Right lung (tissue), 5 donors: ENCODE data around the gene ALX3. TPM values are rescaled to one million over a fixed set of nuclear protein-coding genes. Genes with fewer than 3 reads are reported as not detected.
A peak's percentile ranks its signal among the peaks of the same experiment; 100 is the strongest.
"Not testable (repeated sequence)": the region's sequence is repeated elsewhere in the genome, so short reads cannot be mapped to it uniquely, and the experiment has no call there.

Source experiments
- DNase-seq, 2 donors: peaks; one replicate each; pipeline ENCODE4 v3.0.0-alpha.2; 2013
- polyA plus RNA-seq, 5 donors: library from polyadenylated mRNA; unstranded; fragments of 120-200 nt; gene quantifications; one replicate each; pipeline versions ENCODE4 v1.2.1 to v1.2.3, GENCODE V29; 2013; ENCODE audit warnings: inconsistent platforms in 1 of 5, low replicate concordance in 1 of 5; ENCODE audit not compliant: insufficient read length in 5 of 5, insufficient read depth in 1 of 5

ALX3 gene
- polyA plus RNA-seq, 5 donors = not detected

DNA sequence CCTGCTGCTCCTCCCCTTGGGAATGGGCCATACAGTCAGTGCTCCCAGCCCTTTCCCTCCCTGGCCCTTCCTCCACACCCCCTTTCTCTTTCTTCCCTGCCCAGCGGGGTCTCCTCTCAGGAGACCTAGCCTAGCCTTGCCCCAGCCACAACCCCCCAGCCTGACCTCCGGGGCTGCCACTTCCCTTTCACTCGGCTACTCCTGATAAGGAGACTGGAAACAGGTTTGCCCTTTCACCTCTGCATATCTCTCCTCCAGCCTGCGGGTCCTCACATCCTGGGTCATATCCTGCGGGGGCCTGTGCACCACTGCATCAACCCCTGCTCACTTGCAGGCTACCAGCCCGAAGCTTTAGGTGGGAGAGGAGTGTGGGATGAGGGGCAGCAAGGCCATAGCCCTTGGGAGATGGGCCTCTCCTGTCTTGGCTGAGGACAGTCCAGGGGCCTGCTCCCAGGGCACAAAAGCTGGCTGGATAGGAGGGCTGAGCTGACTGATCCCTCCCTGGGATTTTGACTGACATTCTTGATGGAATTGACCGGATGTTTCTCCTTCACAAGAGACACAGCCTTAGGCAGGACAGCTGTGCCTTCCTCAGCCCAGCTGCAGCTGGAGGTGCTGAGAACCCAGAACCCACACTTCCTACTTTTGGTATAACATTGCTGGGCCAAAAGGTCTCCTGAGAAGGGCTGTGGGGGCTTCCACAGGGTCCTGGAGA lies 19.2 kb upstream of the ALX3 start:
- DNase-seq = no peak

DNA sequence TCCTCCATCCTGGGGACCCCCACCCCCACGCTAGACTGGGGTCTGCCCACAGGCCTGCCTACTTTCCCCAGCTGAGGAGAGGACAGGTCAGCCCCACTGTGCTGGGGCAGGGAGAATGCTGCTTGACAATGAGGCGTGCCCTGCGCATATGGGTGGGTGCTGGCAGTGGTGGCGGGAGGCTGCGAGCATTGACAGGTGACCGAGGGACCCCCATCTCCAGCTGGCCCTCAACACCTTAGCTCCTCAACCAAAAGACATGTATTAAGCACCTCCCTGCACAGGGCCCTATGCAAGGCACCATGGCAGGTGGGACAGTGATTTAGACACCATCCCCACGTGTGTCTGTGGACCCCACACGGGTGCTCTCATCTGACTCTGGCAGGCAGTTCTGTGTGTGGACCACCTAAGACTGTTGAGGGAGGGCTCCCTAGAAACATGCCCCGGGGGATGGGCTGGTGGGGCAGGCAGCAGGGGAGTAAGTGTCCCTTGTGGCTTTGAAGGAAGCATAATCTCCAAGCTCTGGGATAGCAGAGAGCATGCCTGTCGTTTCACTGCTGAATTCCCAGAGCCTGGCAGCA lies 18.4 kb upstream of the ALX3 start:
- no peak for DNase-seq

DNA sequence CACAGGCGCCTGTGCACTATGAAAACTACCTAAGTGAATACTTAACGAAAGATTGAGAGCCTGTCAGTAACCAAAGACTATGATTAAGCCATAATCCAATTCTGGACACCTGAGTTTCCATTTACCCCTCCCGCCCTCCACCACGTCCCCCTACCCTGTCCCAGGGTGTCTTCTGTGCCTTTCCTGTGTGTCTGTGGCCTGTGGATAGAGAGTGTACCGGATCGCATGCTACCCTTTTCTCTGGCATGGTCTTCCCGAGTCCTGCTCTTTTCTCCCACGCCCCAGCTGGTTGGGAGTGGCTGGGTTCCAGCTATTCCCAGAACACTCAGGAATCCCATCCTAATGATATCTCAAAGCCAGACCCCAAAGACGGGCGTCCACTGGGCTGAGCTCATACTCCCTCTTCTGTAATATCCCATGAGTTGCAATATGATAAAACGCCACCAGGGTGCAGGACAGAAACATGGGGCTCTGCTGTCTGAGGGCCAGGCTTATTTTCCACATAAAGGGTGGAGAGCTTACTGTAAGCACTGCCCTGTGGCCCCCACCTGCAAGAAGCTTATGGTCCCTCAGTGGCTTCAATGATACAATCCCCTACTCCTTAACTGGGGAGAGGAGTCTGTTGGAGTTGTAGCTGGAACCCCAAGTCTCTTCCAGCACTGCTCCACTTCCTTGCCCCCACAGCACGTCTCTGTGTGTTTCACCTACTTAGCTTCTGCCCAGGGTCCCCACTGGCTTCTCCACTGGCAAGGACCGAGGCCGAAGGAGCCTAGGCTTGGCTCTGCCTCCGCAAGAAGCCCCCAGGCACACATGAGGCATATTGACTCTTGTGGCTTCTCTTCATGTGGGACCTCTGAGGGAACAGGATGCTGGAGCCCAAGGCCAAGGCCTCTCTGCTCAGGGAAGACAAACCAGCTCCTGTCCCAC lies 17.6 kb upstream of the ALX3 start:
- DNase-seq = no peak

DNA sequence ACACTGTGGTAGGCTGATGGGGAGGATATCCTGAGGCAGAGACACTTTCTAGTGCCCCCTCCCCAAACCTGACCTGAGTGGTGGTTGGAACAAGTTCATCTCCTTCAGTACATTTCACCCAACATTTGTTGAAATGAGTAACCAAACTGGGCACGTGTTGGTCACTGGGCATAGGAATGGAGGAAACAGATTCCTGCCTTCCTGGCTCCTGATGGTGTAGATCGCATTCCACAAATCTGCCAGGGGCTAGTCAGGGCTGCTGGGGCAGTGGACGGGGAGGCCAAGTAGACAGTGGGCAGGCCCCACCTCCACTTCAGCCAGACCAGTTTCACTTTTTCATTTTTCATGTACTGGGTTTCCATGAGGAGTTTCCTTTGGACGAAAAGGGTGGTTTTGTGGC lies 16.5 kb upstream of the ALX3 start:
- no peak for DNase-seq

DNA sequence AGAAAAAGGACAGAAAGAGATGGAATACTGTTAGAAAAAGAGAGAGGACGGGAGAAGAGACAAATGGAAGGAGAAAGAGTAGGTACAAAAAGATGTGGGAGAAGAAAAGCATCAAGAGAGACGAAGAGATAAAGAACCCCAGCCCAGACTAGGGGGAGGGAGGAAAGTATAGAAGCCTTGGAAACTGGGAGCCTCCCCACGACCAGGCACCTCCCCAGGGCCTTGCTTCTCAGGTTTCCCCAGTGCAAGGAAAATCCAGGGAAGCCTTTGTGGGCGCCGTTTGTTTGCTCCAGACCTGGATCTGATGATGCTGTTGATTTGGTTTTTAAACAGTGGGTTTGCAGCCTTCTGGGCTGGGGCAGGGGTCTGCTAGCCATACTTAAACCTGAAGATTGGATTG lies 15.2 kb upstream of the ALX3 start:
- DNase-seq = no peak

DNA sequence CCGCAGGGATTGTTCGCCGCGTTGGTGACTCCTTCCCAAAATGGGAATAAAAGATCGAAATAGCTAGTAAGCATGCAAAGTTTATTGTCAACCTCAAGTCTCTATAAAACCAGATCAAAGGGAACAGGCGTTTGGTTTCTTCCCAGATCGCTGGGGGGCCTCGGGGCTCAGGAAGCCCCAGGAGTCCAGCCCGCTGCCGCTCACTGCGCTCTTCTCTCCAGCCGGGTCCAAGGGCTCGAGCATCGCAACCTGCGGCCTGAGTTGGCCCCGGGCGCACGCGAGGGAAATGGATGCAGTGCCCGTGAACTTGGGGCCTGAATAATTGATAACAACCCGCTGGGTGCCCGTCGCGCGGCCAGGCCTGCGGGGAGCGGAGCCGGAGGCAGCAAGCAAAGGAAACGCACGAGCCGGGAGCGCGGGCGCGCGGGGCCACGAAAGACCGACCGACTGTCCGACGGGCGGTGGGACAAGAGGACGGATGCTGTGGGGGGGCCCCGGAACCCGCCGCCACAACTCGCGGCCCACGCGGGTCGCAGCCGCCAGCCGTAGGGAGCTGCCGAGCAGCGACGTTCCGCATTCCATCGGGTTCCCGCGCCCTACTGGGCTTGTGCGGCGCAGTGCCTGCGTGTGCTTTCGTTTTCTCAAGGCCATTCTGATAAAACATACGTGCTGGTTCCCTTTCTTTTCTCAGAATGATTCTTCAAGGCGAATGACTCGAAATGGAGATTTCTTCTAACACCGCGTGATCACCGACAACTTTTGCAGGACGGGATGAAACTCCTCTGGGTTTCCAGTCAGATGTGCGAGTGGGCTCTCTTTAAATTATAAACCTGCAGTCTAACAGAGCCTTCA lies 14.0 kb upstream of the ALX3 start:
- DNase-seq = peak; percentile 55 to 60

DNA sequence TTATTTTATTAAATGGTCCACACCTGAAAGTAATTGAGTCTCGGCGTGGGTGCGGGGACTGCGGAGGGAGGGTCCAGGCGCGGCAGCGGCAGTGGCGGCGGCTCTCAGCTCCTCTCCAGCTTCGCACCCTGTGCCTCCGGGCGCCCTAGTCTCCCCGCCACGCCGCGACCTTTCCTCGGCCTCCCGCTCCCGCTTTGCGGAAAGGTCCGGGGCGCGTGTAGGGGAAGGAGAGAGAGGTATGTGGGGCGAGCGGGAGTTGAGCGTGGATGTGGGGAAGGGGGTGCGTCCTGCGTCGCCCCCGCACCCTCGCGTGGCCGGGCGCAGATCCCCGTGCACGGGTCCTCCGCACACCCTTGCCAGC lies 13.4 kb upstream of the ALX3 start:
- DNase-seq = no peak

DNA sequence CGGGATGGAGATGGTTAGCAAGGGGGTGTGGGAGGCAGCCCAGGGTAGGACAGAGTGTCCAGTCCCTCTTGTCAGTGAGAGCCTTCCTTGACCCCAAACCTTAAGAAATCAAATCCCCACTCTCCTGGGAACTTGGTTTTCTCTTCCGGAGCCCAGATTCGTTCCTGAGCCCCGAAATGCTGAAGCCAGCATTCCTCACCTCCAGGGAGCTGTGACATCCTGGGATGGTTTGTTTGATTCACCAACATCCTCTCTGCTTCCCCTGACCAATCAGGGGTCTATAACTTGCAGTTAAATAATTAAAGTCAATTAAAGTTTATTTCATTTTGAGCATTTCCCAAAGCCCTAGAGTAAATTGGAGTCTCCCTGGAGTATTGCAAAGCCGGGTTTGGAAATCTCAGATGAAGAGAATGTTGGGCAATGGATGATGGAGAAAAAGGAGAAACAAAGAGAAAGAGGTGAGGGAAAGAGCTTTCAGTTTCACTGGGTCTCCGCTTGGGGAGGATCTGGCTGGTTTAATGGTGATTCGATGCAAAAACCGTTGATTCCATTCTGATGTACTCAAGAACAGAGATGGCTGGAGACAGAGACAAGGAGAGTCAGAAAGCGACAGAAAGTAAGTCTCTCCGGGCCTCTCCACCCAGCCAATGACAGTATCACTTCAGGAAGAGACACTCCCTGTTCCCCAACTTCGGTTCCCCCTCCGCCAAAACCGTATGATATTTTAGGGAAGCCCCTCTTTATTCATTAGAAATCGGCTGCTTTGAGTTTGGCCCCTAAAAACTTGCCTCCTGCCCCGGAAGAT lies 12.8 kb upstream of the ALX3 start:
- no peak for DNase-seq

DNA sequence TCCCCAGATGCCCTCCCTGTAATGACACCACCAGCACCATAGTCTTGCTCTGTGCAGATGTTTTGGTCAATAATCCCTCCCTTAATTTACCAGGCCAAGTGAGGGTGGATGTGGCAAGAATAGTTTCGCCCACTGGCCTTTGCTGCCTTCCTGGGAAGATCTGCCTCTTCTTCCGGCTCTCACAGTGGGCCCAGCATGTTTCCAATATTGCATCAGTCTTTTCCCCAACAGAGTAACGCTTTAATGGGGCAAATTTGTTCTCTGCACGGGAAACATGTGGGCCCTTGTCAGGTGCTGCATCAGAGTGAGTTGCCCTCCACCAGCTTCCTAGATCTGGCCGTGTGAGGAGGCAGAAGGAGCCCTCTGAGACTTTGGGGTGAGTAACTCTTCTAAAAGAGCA lies 12.0 kb upstream of the ALX3 start:
- no peak for DNase-seq

DNA sequence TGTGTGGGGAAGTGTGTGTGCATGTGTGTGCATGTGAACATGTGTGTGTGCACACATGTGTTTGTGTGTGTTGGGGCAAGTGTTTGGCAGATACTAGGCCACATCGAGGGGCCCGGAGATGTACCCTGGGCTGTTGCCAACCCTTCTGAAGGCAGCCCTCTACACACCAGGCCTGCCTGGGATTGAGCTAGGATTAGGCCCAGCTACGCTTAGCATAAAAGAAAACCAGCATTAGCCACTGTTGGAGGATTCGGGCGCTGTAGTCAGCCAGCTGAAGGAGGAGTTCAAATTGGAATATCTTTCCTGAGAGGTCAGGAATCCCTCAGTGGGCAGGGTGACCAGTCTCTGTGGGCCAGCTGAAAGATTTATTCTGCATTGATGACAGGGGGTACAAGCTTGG lies 10.6 kb upstream of the ALX3 start:
- DNase-seq = no peak

DNA sequence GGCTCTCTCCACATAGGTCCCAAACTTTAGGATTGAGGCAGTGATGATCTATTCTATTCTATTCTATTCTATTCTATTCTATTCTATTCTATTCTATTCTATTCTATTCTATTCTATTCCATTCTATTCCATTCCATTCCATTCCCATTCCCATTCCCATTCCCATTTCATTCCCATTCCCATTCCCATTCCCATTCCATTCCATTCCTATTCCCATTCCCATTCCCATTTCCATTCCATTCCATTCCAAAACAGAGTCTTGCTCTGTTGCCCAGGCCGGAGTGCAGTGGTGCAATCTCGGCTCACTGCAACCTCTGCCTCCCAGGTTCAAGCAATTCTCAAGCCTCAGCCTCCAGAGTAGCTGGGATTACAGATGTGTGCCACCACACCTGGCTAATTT lies 9.5 kb upstream of the ALX3 start:
- not testable (repeated sequence) for DNase-seq

DNA sequence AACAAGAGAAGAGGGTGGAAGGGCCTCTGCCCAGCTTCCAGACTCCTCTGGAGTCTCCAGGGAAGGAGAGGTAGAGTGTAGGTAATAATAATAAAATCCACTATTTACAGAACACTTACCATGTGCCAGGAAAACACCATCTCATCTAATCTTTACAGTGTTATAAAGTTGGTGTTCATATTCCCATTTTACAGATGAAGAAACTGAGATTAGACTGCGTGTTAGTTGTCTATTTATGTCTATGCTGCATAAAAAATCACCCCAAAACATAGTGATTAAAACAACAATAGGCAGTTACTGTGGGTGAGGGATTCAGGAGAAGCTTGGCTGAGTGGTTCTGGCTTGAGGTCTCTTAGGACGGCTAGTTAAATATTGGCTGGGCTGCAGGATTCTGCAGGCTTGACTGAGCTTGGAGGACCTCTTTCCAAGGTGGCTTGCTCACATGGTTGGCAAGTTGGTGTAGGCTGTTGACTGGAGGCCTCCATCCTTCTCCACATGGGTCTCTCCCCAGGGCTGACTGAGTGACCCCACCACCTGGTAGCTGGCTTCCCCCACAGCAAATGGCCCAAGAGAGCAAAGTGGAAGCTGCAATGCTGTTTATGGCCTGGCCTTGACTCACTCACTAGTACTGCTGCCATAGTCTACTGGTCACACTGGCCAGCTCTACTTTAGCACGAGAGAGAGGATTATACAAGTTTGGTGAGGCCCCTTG lies 6.5 kb upstream of the ALX3 start:
- no peak for DNase-seq

DNA sequence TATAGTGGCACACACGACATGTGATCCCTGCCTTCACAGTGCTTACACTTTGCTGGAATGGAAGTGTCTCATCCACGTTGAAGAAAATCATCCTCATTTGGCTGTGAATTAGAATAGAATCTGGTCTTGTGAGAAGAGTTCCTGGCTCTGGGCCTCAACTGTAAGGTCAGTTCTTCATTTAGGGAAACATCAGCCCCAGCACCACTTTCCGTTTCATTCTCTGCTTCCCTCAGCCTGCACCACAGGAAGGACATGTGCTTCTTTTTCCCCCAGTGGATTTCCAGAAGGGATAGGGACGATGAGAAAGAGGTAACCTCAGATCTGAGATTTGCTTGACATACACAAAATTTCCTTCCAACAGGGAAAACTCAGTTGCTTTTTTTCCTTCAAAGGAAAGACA lies 3.7 kb upstream of the ALX3 start:
- DNase-seq = no peak

DNA sequence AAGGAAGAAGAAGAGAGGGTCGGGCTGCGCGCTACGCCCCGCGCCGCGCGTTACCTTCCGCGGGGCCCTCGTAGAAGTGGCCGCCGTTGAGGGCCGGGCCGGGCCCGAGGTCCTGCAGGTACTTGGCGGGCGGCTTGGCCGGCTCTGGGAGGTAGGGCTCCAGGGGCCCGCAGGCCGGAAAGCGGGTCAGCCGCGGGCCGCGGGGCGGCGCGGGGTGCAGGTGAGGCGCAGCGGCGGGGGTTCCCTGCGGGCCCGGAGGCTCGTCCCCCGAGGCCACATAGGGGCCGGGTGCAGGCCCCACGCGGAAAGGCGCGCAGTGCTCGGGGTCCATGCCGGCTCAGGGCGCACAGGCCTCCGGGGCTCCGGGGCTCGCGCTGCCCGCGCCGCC lies 196 bp downstream of the ALX3 start:
- DNase-seq = no peak

DNA sequence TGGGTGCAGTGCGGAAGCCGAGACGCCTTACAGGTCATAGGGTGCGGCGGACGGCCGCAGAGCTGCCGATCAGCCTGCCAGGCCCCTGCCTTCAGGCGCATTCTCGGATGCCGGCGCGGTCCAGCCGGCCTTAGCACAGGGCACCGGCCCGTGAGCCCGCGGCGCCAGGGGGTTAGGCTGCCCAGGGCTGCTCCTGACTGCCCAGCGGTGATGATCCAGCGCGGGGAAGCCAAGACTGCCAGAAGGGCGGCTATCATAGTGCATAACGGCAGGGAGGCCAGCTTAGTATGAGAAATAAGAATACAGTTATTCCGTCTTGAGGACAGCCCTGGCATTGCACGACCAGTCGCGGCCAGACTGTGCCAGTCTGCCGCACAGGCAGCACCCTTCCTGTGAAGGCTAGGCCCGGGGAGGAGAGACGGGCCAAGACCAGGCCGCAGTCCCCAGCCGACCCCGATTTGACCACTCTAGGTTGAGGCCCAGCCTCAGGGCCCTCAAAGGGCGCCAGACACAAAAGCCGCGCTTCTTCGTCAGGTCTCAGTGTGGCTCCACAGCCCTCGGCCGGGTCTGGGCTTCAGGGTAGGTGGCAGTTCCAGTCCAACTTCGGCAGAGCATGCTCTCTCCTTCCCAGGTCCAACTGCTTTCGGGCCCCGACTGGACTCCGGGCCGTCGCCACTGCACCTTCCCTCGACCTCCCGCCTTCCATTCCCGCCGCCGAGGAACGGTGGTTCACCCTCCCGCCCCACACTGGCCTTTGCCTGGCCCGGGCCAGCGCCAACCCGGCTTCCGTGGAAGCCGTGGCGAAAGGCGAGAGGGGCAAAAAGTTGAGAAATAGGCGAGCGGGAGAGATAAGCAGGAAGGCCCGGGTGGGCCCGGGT lies 829 bp downstream of the ALX3 start:
- peak in 1 of 2 donors; percentile 15 for DNase-seq

DNA sequence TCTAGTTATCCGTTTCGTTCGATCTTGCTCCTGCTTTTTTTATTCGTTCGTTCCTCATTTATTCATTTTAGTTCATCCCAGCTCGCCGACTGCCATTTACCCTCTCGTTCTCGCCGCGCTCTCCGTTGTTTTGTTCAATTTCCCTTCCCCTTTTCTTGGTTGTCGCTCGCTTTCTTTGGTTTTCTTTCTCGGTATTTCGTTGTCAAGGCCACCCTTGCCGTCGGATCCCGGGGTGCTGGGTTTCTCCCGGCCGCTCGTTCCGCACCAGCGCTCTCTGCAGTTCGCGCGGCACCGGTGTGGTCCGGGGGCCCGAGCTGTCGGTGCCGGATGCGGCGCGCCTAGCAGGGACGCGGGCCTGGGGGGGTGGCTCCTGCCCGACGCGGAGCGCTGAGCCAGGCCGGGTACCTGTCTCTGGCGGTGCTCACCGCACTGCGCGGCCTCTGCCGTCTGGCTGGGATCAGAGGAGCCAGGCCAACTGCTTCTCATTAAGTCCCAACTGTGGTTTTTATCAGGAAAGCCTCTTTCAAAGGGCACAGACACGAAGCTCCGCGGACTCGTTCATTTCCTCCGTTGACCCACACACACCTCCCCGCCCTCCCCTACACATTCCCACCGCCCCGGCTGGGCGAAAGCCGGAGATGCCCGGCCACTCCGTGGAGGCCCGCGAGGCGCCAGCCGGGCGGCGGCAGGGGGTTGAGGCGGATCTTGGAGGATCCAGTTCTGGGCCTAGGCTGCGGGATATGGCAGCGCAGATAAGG lies 1.6 kb downstream of the ALX3 start:
- DNase-seq = peak; percentile 38 to 41

DNA sequence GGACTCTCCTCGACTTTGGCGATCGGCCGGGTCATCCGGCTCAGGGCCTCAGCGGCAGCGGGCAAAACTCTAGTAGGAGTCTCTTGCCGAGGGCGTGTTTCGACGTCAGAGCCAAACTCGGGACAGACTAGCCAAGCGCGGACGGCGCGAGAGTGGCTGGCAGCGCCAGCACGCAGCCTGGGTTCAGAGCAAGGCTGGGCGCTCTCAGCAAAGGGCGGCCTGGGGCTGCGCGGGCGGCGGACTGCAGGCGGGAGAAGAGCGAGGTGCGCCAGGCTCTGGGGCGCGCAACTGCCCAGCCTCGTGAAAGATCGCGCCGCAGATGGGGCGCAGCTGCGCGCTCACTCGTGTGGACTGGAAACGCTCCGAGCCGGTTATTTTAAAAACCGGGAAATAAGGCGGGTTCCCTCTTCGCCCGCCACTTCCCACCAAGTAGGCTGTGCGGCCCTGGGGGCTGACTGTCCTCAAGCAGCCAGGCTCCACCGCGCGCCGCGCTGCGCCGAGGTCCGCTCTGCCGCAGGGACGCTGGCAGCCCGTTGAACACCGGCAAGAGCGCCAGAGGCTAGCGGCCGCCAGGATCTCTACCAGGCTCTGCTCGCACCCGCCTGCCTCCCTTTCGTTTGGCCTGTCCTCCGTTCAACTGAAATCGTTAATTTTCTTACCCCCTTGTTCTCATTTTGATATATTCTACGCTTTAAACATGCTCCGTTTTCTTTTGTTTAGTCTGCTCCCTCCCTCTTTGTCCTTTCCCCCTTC lies 2.4 kb downstream of the ALX3 start:
- DNase-seq = peak; percentile 37 to 39

DNA sequence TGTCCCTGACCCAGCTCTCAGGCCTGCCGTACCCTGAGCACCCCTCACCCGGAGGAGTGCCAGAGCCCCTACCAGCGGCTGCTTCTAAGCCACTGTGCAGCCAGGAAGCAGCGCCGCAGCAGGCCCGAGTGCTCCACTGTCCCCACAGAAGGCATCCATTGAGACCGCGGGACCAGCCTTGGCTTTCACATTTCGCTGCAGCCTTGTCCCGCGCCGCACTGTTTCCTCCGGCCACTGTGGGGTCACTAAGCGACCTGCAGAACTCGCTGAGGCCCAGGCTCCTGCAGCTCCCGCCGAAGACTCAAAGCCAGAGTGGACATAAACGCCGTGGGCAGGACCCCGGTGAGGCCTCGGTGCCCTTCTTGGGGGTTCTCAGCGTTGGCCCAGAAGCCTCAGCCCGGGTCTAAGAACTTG lies 3.0 kb downstream of the ALX3 start:
- DNase-seq = no peak
